GM21825 (cell line): ENCODE measurements around the gene B9D1.

Experiments used
- ATAC-seq: cut with Tn5 transposase; IDR thresholded peaks from one replicate; pipeline ENCODE4 v1.9.1; 2021; ENCODE audit warnings: mild to moderate bottlenecking, moderate library complexity; ENCODE audit not compliant: unreplicated experiment

The B9D1 gene

GRCh38 chr17:19305761-19306159 lies 56.8 kb downstream of the B9D1 start:
- no peak for ATAC-seq

GRCh38 chr17:19305256-19305655 lies 57.3 kb downstream of the B9D1 start:
- no peak for ATAC-seq

GRCh38 chr17:19304751-19305150 lies 57.8 kb downstream of the B9D1 start:
- no peak for ATAC-seq

DNA sequence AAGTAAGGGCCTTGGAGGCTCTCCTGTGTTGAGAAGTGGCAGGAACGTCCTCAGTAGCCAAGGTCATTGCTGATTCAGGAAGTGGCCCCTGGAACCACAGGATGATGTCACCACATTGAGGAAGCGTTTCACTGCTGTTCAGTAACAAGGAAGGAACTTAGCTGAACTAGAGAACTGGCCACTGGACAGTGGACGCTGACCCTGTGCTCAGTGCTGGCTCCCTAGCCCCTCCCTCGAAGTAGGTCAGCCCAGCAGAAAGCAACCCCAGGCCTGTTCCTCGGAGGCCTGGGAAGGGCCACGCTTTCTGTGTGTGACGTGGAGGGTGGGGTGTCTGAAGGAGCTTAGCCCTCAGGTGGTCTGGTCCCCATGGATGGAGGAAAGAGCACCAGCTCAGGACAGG lies 58.3 kb downstream of the B9D1 start:
- ATAC-seq = no peak

DNA sequence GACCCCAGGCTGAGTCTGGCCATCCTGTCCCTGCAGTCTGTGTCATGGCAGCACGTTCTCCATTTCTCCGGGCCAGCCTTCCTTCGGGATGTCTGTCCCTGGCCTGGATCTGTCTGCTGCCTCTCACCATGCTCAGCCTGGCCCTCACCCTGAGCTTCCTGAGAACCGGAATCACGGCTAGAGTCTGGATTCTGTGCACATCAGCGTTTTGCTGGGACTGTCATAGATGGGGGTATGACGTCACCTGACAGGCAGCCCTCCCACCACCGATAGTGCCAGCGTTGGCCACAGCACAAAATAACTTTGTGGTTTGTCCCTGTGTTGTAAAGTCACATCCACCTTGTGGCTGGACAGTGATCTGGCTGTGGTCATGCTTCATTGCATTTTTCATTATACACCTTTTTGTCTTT lies 59.2 kb downstream of the B9D1 start:
- no peak for ATAC-seq

DNA sequence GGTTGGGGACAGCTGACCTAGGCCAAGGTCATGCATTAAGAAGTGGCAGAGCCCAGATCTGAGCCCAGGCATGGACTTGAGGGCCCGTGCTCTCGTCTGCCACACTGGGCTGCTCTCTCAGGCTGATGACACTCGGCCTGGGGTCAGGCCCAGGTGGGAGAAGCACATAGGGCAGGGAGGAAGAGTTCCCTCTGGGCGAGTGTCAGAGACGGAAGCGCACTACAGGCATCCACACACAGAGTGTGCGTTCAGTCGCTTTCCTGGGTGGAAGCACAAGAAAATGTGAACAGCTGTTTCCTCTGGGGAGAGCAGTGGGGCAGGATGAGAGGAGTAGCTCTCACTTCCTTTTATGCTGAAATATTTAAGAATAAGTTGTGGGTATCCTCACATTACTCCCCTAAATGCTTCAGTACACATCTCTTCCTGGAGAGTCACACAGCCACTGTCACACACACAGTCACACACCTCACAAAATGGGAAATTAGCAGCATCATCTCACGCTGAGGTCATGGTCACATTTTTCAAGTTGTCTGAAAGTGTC lies 59.7 kb downstream of the B9D1 start:
- ATAC-seq = no peak

DNA sequence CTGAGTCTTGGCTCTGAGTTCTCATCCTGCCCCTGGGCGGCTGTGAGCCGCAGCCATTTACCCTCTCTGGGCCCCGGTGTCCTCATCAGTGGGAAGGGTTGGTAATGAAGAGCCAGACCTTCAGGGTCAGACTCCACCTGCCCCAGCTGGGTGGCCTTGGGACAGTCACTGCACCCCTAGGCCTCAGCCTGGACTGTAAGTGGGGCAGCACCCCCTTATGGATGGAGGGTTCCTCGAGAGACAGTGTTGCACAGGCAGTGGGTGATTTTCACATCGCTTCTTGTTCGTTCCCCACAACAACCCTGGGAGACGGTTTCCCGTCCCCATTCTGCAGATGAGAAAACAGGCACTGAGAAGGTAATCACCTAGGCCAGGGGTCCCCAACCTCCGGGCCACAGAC lies 60.5 kb downstream of the B9D1 start:
- no peak for ATAC-seq

DNA sequence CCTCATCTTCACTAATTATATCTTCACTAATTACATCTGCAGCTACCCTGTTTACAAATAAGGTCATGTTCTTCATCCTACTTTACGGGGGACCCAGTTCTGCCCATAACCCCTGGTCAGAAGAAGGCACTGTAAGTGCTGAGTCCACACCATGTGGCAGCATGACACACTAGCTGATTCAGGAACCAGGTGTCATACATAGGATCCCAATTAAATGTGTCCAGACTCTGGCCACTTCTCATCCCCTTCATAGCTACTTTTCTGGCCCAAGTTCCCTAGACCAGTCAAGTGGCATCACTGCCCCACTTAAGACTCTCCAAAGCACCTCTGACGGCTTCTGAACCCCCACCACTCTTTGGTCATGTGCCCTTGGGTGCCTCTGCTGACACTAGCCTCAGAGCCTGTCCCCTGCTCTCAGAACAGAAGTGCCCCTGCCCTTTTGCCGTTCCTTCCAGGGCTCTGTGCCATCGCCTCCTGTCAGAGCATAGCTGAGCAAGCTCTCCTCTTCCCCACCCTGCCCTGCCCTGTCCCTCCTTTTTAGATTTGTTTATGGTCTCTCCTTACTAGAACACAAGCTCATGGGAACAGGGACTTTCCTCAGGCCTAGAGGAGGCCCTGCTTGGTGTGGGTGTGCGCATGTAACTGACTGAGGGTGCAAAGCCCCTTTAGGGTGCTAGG lies 61.1 kb downstream of the B9D1 start:
- no peak for ATAC-seq

DNA sequence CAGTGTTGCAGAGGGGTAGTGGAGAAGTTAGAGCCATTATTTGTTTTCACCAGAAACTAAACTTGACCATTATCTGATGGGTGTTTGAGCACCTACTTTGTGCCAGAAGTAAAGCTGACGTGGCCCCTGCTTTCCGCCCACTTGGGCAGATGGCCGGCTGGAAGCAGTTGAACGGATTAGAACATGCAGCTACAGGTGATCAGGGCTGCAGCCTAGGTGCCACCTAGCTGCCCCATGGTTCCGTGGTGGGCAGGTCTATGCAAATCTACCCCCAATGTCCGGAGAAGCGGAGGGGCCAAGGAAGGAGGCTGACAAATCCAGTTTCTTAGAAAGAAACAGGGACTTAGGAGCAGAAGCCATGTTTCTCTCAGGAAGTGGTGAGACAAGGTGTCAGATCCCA lies 62.7 kb downstream of the B9D1 start:
- no peak for ATAC-seq

DNA sequence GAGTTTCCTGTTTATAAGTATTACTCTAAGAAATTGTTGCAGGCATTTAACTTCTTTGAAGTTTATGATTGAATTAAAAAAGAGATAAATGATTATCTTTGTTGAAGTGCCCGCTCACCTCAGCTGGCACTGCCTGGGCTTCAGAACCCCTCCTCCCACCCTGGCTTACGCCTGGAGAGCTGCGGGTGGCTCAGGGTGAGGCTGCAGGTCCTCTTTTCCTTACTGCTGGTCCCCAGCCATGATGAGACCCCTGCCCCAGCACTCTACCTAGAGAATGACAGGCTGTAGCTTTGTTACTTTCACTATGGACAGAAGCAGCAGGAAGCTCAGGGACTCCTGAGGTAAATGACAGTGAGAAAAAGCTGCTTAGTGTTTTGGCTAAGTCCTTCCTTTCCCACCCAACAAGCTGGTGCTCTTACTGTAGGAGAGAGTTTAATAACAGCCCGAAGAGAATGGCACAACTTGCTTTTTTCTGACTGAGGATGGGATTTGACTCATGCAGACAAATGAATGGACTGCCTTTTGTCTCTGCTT lies 63.2 kb downstream of the B9D1 start:
- no peak for ATAC-seq

DNA sequence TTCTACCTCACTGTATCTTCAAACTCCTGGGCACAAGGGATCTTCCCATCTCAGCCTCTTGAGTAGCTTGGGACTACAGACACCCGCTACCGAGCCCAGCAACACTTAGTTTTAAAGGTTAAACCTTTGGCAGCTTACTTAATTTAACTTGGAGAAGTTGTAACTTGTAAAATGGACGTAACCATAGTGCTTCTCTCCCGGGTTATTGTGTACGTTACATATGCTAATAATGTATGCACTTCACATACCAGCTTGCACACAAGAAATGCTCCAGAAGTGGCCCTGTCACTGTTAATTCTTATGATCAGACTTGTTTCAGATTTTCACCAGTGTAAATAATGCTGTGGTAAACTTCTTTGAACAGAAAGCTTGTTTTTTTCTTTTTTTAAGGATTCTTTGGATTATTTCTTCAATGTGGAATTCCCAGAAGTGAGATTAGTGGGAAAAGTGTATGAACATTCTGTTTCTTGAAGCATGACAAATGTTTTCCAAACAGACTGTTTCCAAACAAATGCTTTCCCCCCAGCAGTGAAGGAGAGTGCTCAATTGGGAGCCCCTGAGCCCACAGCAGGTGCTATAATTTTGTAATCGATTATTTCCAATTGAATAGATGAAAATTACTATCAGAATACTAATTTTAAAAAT lies 63.8 kb downstream of the B9D1 start:
- ATAC-seq = no peak

DNA sequence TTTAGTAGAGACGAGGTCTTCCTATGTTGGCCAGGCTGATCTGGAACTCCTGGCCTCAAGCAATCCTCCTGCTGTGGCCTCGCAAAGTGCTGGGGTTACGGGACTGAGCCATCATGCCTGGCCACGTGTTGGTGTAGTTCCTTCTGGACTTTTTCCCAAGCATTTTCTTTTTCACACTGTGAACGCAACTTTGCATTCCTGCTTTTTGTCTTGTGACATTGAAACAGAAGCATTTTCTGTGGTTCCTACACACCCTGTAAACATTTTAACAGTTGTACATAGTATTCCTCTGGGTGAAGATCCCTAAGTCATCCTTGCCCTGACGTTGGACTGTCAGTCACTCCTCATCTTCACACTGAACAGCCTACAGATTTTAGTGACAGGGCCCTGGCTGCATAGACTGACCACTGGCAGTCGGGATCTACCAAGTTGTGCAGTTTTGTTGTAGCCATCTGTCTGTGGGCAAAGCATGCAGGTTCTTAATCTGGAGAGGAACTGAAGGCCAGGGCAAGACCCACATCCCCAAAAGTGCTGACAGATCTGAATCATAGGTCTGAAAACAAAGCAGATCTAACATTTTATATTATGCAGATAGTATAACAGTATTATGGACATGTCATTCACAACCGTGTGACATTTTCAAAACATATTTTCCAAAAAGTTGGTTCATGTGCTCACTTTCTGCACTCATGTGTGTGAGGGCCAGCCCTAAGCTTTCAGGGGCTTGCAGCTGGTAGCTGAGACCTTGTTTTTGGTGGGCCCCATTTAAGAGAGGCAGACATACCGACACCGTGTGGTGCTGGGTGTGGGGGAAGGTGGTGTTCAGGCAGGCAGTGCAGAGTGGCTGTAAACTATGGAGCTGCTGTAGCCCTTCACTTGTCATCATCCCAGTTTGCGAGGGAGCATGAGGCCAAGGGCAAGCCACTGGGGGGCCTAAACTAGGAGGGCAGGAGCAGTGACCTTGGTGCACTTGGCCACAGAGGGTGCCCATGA lies 65.4 kb downstream of the B9D1 start:
- no peak for ATAC-seq

DNA sequence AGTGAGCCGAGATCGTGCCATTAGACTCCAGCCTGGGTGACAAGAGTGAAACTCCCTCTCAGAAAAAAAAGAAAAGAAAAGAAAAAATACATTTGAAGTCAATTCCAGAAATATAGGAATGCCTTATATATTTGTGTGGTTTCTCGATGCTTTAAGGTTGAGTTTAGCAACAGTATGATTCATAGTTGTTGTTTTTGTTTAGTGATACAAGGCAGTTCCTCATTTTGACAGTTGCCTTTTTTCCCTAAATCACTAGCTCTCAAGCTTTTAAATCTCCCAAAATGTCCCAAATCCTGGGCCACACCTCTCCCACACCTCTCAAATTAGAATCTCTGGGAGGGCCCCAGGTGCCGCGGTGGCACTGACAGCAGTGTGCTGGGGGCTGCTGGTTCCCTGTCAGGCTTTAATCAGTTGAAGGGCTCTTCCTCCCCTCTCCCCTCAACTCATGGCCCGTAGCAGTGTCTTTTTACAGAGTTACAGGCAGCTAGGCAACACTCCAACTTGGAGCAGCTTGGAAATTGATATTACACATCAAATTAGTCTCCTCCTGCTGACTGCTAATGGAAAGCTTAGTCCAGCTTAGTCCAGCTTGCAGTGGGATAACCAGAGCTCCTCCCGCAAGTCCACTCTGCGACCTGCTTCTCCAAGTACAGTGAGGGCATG lies 66.9 kb downstream of the B9D1 start:
- no peak for ATAC-seq

DNA sequence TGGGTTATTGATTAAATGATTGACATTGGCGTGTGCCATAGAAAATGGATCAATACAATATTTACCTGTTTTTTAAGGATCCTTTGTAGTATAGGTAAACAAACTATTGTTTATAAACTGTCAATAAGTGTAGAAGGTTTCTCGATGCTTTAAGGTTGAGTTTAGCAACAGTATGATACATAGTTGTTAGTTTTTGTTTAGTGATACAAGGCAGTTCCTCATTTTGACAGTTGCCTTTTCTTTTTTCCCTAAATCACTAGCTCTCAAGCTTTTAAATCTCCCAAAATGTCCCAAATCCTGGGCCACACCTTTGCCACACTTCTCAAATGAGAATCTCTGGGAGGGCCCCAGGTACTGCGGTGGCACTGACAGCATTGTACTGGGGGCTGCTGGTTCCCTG lies 68.1 kb downstream of the B9D1 start:
- ATAC-seq = no peak
